B cell (primary cell): ENCODE data around the gene TEDC1. TPM values are rescaled to one million over a fixed set of nuclear protein-coding genes. Genes with fewer than 3 reads are reported as not detected.

ENCODE experiments used
- ATAC-seq: fragments of 200-7000 bp; cut with Tn5 transposase; one replicate; pipeline ENCODE4 v1.10.0; 2021; ENCODE audit warnings: low read depth, mild to moderate bottlenecking, moderate number of reproducible peaks, moderate library complexity
- CTCF ChIA-PET: fragments of 350-600 bp; sonication (Branson Sonifier 250); formaldehyde crosslinking; loops from one replicate; lab custom pipeline; 2021; ENCODE audit warnings: antibody characterized with exemption, inconsistent platforms; lab: Charles Lee
- POLR2A ChIA-PET: fragments of 350-600 bp; sonication (Branson Sonifier 250); formaldehyde crosslinking; loops from one replicate; lab custom pipeline; 2021; ENCODE audit warnings: antibody characterized with exemption; lab: Charles Lee
- DNase-seq: peaks from one replicate; pipeline ENCODE4 v3.0.0; 2013
- H2AFZ ChIP-seq: 2 replicates; pipeline ENCODE4 v1.6.1; 2012; ENCODE audit warnings: mild to moderate bottlenecking, low read depth, low read length; ENCODE audit not compliant: insufficient read depth, poor library complexity, severe bottlenecking
- H3K27ac ChIP-seq, 2 donors: 1 replicate in 1 of 2; 2 replicates in 1 of 2; pipeline ENCODE4 v1.5.1; 2012 to 2013; ENCODE audit warnings: low read length in 2 of 2, mild to moderate bottlenecking in 2 of 2, moderate library complexity in 1 of 2
- H3K27me3 ChIP-seq, 4 experiments: fragments of 200-600 bp in 1 of 4; sonication (generic) in 1 of 4; replicated peaks in 1 of 4; 1 replicate in 2 of 4; 2 replicates in 2 of 4; pipeline versions ENCODE4 v1.6.1 to v1.7.0; 2013 to 2016; ENCODE audit warnings: low read length in 3 of 4, mild to moderate bottlenecking in 2 of 4, mixed read lengths in 1 of 4, moderate library complexity in 1 of 4; ENCODE audit not compliant: insufficient read depth in 4 of 4, control insufficient read depth in 3 of 4; ENCODE audit errors: control extremely low read depth in 1 of 4
- H3K36me3 ChIP-seq, 2 experiments: replicated peaks in 1 of 2; 1 replicate in 1 of 2; 2 replicates in 1 of 2; pipeline versions ENCODE4 v1.6.1 to v1.7.1; 2013; ENCODE audit warnings: low read length in 1 of 2; ENCODE audit not compliant: insufficient read depth in 2 of 2, control insufficient read depth in 1 of 2; ENCODE audit errors: control extremely low read depth in 1 of 2, extremely low read depth in 1 of 2
- H3K4me1 ChIP-seq, 2 donors: fragments of 200-600 bp in 1 of 2; sonication (generic) in 1 of 2; 1 replicate in 1 of 2; 2 replicates in 1 of 2; pipeline versions ENCODE4 v1.5.1 to v1.6.1; 2013 to 2017; ENCODE audit warnings: low read length in 2 of 2; ENCODE audit not compliant: control insufficient read depth in 2 of 2, insufficient read depth in 2 of 2
- H3K4me2 ChIP-seq: replicated peaks from 2 replicates; pipeline ENCODE3; 2012; ENCODE audit warnings: mild to moderate bottlenecking, low read depth, low read length; ENCODE audit not compliant: poor library complexity, severe bottlenecking
- H3K4me3 ChIP-seq, 5 experiments: fragments of 200-600 bp in 1 of 5; sonication (generic) in 1 of 5; 1 replicate in 3 of 5; 2 replicates in 2 of 5; pipeline versions ENCODE4 v1.5.1 to v1.7.0; 2011 to 2016; ENCODE audit warnings: low read length in 4 of 5, mild to moderate bottlenecking in 4 of 5, low read depth in 2 of 5, control low read depth in 1 of 5, moderate library complexity in 1 of 5; ENCODE audit not compliant: insufficient read depth in 1 of 5; ENCODE audit errors: control extremely low read depth in 1 of 5, extremely low read depth in 1 of 5
- H3K79me2 ChIP-seq: fragments of 200-600 bp; sonication (generic); one replicate; pipeline ENCODE4 v1.6.0; 2016; ENCODE audit warnings: low read length; ENCODE audit not compliant: control insufficient read depth, insufficient read depth
- H3K9ac ChIP-seq: fragments of 200-600 bp; sonication (generic); 2 replicates; pipeline ENCODE4 v1.6.1; 2017; ENCODE audit warnings: mild to moderate bottlenecking, low read length, moderate library complexity
- H3K9me3 ChIP-seq, 3 donors: one replicate each; pipeline versions ENCODE4 v1.6.1 to v1.7.1; 2013; ENCODE audit warnings: low read length in 2 of 3; ENCODE audit not compliant: control insufficient read depth in 2 of 3, insufficient read depth in 1 of 3; ENCODE audit errors: control extremely low read depth in 1 of 3
- H4K20me1 ChIP-seq: 2 replicates; pipeline ENCODE4 v1.6.0; 2012; ENCODE audit warnings: mild to moderate bottlenecking, low read length; ENCODE audit not compliant: insufficient read depth, control insufficient read depth, poor library complexity, severe bottlenecking
- H3K27ac Mint-ChIP-seq: one replicate; pipeline ENCODE4 v1.8.0; 2021; ENCODE audit warnings: mixed read lengths
- H3K27me3 Mint-ChIP-seq: one replicate; pipeline ENCODE4 v1.8.0; 2021; ENCODE audit warnings: mixed read lengths
- H3K4me1 Mint-ChIP-seq: one replicate; pipeline ENCODE4 v1.8.0; 2021; ENCODE audit warnings: mixed read lengths
- H3K4me3 Mint-ChIP-seq: one replicate; pipeline ENCODE4 v1.8.0; 2021; ENCODE audit warnings: mixed read lengths
- H3K9me3 Mint-ChIP-seq: one replicate; pipeline ENCODE4 v1.8.0; 2022; ENCODE audit warnings: mixed read lengths; ENCODE audit not compliant: insufficient read depth
- EZH2 ChIP-seq: IDR thresholded peaks from 2 replicates; pipeline ENCODE4 v1.6.1; 2012; ENCODE audit warnings: borderline replicate concordance, low read depth, mild to moderate bottlenecking, moderate library complexity, low read length; ENCODE audit not compliant: insufficient read depth, poor library complexity, severe bottlenecking
- WGBS: methylation state at CpG from one replicate; pipeline ENCODE4 v1.1.5; 2013; ENCODE audit warnings: missing lambda C conversion rate; ENCODE audit not compliant: insufficient coverage; 5-methylcytosine and 5-hydroxymethylcytosine counted together
- intact Hi-C: fragments of 100-400 bp; cut with micrococcal nuclease; formaldehyde crosslinking; loops from one replicate; pipeline ENCODE4 v1.10.0; 2022
- polyA plus RNA-seq: library from polyadenylated mRNA; depleted of rRNA; stranded (reverse); fragments of >200 nt; gene quantifications from 2 replicates; pipeline ENCODE4 v1.2.3, GENCODE V29; 2012
- total RNA-seq, 2 donors: library from RNA; stranded (reverse); fragments of 120-200 nt in 1 of 2; gene quantifications; 1 replicate in 1 of 2; 2 replicates in 1 of 2; pipeline versions ENCODE4 v1.2.3 to v1.2.4, GENCODE V29; 2013 to 2022
- TF ChIP-seq, protein P1 (sequence below): fragments of 200-600 bp; IDR thresholded peaks from one replicate; pipeline ENCODE4 v1.8.0; 2022; ENCODE audit warnings: antibody characterized with exemption, mild to moderate bottlenecking

Gene TEDC1
- total and polyA plus RNA-seq, 2 donors (not counting 1 experiment from before 2014, with no cell fraction given): 19.7 to 22.2 TPM

- peaks cover 4% of the 10 kb centered on the region for H3K27me3 Mint-ChIP-seq
- no peak overlapping the region for H3K27ac Mint-ChIP-seq
- Histone ChIP-seq H3K9me3 (no peaks in the 10 kb centered on the region), H3K4me1 (no peaks in the 10 kb centered on the region), H2AFZ (no peak overlapping the region), H4K20me1 (no peaks in the 10 kb centered on the region), H3K79me2 (no peaks in the 10 kb centered on the region), H3K4me3 (no peak overlapping the region), H3K36me3 (no peaks in the 10 kb centered on the region), H3K27ac (no peak overlapping the region), H3K9ac (no peak overlapping the region), H3K27me3 (no peaks in the 10 kb centered on the region), H3K4me2 (no peak overlapping the region)
- ATAC-seq (no peak), DNase-seq (peak; percentile 31)
- H3K4me1 Mint-ChIP-seq: no peaks in the 10 kb centered on the region
- H3K9me3 Mint-ChIP-seq: no peaks in the 10 kb centered on the region
- intact Hi-C loops: no loop called here
- TF ChIP-seq, protein P1, sequence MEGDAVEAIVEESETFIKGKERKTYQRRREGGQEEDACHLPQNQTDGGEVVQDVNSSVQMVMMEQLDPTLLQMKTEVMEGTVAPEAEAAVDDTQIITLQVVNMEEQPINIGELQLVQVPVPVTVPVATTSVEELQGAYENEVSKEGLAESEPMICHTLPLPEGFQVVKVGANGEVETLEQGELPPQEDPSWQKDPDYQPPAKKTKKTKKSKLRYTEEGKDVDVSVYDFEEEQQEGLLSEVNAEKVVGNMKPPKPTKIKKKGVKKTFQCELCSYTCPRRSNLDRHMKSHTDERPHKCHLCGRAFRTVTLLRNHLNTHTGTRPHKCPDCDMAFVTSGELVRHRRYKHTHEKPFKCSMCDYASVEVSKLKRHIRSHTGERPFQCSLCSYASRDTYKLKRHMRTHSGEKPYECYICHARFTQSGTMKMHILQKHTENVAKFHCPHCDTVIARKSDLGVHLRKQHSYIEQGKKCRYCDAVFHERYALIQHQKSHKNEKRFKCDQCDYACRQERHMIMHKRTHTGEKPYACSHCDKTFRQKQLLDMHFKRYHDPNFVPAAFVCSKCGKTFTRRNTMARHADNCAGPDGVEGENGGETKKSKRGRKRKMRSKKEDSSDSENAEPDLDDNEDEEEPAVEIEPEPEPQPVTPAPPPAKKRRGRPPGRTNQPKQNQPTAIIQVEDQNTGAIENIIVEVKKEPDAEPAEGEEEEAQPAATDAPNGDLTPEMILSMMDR: no peak
- TF ChIP-seq EZH2: no peak
- 95% methylated on average over 10 of the region's 13 CpGs for WGBS
- H3K4me3 Mint-ChIP-seq: no peak overlapping the region
- CTCF ChIA-PET: interaction anchor here (0.7 to 1.3 kb wide), 2 partner anchors 25 to 150 kb away, joined by 3 read pairs; no protein-coding TSS in a partner anchor
- POLR2A ChIA-PET: no interaction called here
Observed at GRCh38 chr14:105501504-105502291, 10.7 kb downstream of the TEDC1 start.
